Testis (tissue), 2 donors: Measurements from ENCODE around the gene CHEK2.

ENCODE experiments used
- POLR2A ChIP-seq: fragments of 450-650 bp; IDR thresholded peaks from one replicate; pipeline ENCODE4 v1.6.1; 2017; ENCODE audit warnings: antibody characterized with exemption, mild to moderate bottlenecking, moderate library complexity
- TF ChIP-seq, protein P1 (sequence below), 3 experiments: fragments of 450-650 bp in 2 of 3; fragments of 200-600 bp in 1 of 3; sonication (generic) in 1 of 3; IDR thresholded peaks; one replicate each; pipeline ENCODE4 v1.5.1; 2016 to 2019; ENCODE audit warnings: antibody characterized with exemption in 3 of 3, mild to moderate bottlenecking in 2 of 3, moderate library complexity in 1 of 3

GRCh38 chr22:28734393-28734792 lies 7.2 kb downstream of the CHEK2 start:
- TF ChIP-seq, protein P1, sequence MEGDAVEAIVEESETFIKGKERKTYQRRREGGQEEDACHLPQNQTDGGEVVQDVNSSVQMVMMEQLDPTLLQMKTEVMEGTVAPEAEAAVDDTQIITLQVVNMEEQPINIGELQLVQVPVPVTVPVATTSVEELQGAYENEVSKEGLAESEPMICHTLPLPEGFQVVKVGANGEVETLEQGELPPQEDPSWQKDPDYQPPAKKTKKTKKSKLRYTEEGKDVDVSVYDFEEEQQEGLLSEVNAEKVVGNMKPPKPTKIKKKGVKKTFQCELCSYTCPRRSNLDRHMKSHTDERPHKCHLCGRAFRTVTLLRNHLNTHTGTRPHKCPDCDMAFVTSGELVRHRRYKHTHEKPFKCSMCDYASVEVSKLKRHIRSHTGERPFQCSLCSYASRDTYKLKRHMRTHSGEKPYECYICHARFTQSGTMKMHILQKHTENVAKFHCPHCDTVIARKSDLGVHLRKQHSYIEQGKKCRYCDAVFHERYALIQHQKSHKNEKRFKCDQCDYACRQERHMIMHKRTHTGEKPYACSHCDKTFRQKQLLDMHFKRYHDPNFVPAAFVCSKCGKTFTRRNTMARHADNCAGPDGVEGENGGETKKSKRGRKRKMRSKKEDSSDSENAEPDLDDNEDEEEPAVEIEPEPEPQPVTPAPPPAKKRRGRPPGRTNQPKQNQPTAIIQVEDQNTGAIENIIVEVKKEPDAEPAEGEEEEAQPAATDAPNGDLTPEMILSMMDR (IDR thresholded peaks at IDR 0.05): no peak
- no peak for TF ChIP-seq POLR2A
